ENCODE measurements around the gene MYO1D. TPM values are rescaled to one million over a fixed set of nuclear protein-coding genes. Genes with fewer than 3 reads are reported as not detected.
"Not testable (repeated sequence)": the region's sequence is repeated elsewhere in the genome, so short reads cannot be mapped to it uniquely, and the experiment has no call there.

Gene MYO1D
- total RNA-seq, 6 donors from 2014 or later, result 63.0 to 139 (median 91.9) TPM

- TF ChIP-seq POLR2A (IDR thresholded peaks at IDR 0.05), result no peak
- TF ChIP-seq CTCF (IDR thresholded peaks at IDR 0.05), result no peak
- no peak for TF ChIP-seq POLR2AphosphoS5 (IDR thresholded peaks at IDR 0.05)
- TF ChIP-seq EP300 (IDR thresholded peaks at IDR 0.05), result no peak
- H3K27ac ChIP-seq, result no peak overlapping the region
- H3K36me3 ChIP-seq, result peaks cover 0 to 3% (median 0%) of the 10 kb centered on the region in 4 donors
- WGBS, 2 donors, result 90 to 95% methylated on average over 2 of the region's 2 CpGs
- no peaks in the 10 kb centered on the region for H3K27me3 ChIP-seq
- peak in 1 of 2 donors; percentile 31 for ATAC-seq (ENCODE audit: low FRiP score in 2 of 2)
- DNase-seq, result no peak
- H3K4me3 ChIP-seq, result no peak overlapping the region
- H3K4me1 ChIP-seq, result no peaks in the 10 kb centered on the region
- no peaks in the 10 kb centered on the region for H3K9me3 ChIP-seq
Measured at GRCh38 chr17:32746698-32747097, 130.2 kb downstream of the MYO1D start.

DNA sequence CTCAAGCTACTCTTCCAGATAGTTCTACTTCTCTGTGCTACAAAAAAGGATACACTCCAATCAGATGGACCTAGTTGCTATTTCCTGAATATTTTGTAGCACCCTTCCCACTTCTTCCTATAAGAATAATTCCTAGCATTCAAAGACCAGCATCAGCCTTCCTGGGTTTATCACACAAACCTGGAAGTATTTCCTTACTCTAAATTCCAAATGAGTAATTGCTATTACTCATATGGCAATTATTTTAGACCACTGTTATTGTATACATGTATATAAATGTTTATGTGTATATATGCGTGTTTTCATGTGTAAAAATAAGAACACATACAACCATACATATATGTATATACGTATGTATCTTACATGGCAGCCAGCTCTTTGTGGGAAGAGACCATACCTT, 130.6 kb downstream of the MYO1D start:
- no peaks in the 10 kb centered on the region for H3K4me1 ChIP-seq
- WGBS, 2 donors, result 94 to 95% methylated on average over 2 of the region's 2 CpGs
- DNase-seq (no peak), ATAC-seq (ENCODE audit: low FRiP score in 2 of 2) (no peak)
- H3K27me3 ChIP-seq, result no peaks in the 10 kb centered on the region
- no peak overlapping the region for H3K27ac ChIP-seq
- TF ChIP-seq POLR2A (IDR thresholded peaks at IDR 0.05), result no peak
- TF ChIP-seq CTCF (IDR thresholded peaks at IDR 0.05), result no peak
- no peak for TF ChIP-seq POLR2AphosphoS5 (IDR thresholded peaks at IDR 0.05)
- no peak for TF ChIP-seq EP300 (IDR thresholded peaks at IDR 0.05)
- no peak overlapping the region for H3K4me3 ChIP-seq
- H3K9me3 ChIP-seq, result no peaks in the 10 kb centered on the region
- peaks cover 0 to 3% (median 0%) of the 10 kb centered on the region in 4 donors for H3K36me3 ChIP-seq

GRCh38 chr17:32742681-32743538, 134.0 kb downstream of the MYO1D start:
- ATAC-seq (ENCODE audit: low FRiP score in 2 of 2), result peak in 1 of 2 donors; percentile 48
- Histone ChIP-seq H3K27ac (no peak overlapping the region), H3K36me3 (peaks cover 0 to 3% (median 0%) of the 10 kb centered on the region in 4 donors), H3K4me3 (no peak overlapping the region), H3K4me1 (no peaks in the 10 kb centered on the region), H3K9me3 (no peaks in the 10 kb centered on the region), H3K27me3 (no peaks in the 10 kb centered on the region)
- TF ChIP-seq EP300 (IDR thresholded peaks at IDR 0.05), result no peak
- TF ChIP-seq POLR2AphosphoS5 (IDR thresholded peaks at IDR 0.05), result no peak
- no peak for TF ChIP-seq CTCF (IDR thresholded peaks at IDR 0.05)
- TF ChIP-seq POLR2A (IDR thresholded peaks at IDR 0.05), result no peak
- no peak for DNase-seq
- 63 to 69% methylated on average over 4 of the region's 4 CpGs for WGBS, 2 donors

DNA sequence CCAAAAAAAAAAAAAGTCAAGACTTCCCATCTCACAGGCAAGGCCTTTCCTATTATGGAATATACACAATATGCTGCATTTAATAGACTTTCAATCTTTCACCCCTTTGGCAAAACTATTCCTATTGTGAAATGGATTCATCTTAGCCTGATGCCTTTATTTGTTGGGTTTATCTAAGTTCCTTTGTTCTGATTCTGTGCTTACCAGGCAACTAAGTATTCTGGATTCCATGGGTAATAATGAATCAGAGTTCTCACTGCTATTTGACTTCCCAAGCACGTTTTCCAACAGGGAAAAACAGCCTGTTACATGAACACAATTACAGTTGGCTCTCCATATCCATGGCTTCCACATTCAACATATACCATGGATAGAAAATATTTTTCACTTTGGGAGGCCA, 135.5 kb downstream of the MYO1D start:
- H3K27me3 ChIP-seq, result no peaks in the 10 kb centered on the region
- ATAC-seq (ENCODE audit: low FRiP score in 2 of 2) (no peak), DNase-seq (no peak)
- no peaks in the 10 kb centered on the region for H3K9me3 ChIP-seq
- H3K4me1 ChIP-seq, result no peaks in the 10 kb centered on the region
- no peak overlapping the region for H3K4me3 ChIP-seq
- peaks cover 0 to 7% (median 0%) of the 10 kb centered on the region in 4 donors for H3K36me3 ChIP-seq
- 77 to 84% methylated on average over 1 of the region's 1 CpG for WGBS, 2 donors
- H3K27ac ChIP-seq, result no peak overlapping the region
- no peak for TF ChIP-seq CTCF (IDR thresholded peaks at IDR 0.05)
- no peak for TF ChIP-seq EP300 (IDR thresholded peaks at IDR 0.05)

DNA sequence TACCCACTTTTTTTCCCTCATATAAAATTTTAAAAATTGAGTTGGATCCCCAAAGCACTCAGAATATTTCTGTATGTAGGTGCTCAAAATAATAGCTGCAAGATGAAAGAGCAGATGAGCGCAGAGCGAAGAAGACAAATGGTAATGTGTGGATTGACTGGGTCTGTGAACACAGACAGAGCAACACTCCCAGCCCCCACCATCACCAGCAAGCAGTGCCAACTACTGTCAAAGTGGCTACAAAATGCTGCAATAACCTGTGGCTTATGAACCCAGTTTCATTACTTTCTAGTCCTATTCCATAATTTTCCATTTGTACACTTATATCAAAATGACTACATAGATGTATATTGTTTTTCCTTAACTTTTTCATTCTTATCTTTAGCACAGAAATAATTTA, 137.2 kb downstream of the MYO1D start:
- Histone ChIP-seq H3K27me3 (no peaks in the 10 kb centered on the region), H3K4me1 (no peaks in the 10 kb centered on the region), H3K9me3 (no peaks in the 10 kb centered on the region), H3K27ac (no peak overlapping the region), H3K36me3 (peaks cover 0 to 4% (median 0%) of the 10 kb centered on the region in 4 donors), H3K4me3 (no peak overlapping the region)
- DNase-seq, result no peak
- TF ChIP-seq POLR2AphosphoS5 (IDR thresholded peaks at IDR 0.05) (no peak), CTCF (IDR thresholded peaks at IDR 0.05) (no peak), EP300 (IDR thresholded peaks at IDR 0.05) (no peak), POLR2A (IDR thresholded peaks at IDR 0.05) (no peak)
- ATAC-seq (ENCODE audit: low FRiP score in 2 of 2), result no peak
- WGBS, 2 donors, result 94 to 98% methylated on average over 2 of the region's 2 CpGs

DNA sequence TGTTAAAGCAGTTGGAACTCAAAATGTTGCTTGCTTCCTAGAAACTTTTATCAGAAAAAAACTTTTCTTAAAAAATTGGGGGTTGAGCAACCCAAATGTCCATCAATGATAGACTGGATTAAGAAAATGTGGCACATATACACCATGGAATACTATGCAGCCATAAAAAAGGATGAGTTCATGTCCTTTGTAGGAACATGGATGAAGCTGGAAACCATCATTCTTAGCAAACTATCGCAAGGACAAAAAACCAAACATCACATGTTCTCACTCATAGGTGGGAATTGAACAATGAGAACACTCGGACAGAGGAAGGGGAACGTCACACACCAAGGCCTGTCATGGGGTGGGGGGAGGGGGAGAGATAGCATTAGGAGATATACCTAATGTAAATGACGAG, 137.8 kb downstream of the MYO1D start:
- WGBS, 2 donors, result 62 to 70% methylated on average over 3 to 4 of the region's 4 CpGs

More for the DNA sequence above, 137.8 kb downstream of the MYO1D start:
- not testable (repeated sequence) for ATAC-seq (ENCODE audit: low FRiP score in 2 of 2); DNase-seq; H3K9me3 ChIP-seq; H3K4me3 ChIP-seq; H3K27me3 ChIP-seq; H3K36me3 ChIP-seq; H3K27ac ChIP-seq; H3K4me1 ChIP-seq
